ENCODE measurements around the gene ABHD2.

GRCh38 chr15:89165677-89166076 lies 77.4 kb downstream of the ABHD2 start:
- TF ChIP-seq CTCF (IDR thresholded peaks at IDR 0.05): no peak
- TF ChIP-seq POLR2A (IDR thresholded peaks at IDR 0.05): no peak
